Lower leg skin (tissue), 3 donors: ENCODE results near the gene UNC13A.

Source experiments
- POLR2A ChIP-seq, 2 donors: fragments of 450-650 bp; IDR thresholded peaks; one replicate each; pipeline ENCODE4 v1.6.1; 2016 to 2017; ENCODE audit warnings: antibody characterized with exemption in 2 of 2, mild to moderate bottlenecking in 1 of 2, moderate library complexity in 1 of 2
- TF ChIP-seq, protein P1 (sequence below), 3 donors: fragments of 450-650 bp; IDR thresholded peaks; one replicate each; pipeline ENCODE4 v1.5.1; 2016; ENCODE audit warnings: antibody characterized with exemption in 3 of 3, mild to moderate bottlenecking in 3 of 3, moderate library complexity in 2 of 3

- TF ChIP-seq, protein P1, sequence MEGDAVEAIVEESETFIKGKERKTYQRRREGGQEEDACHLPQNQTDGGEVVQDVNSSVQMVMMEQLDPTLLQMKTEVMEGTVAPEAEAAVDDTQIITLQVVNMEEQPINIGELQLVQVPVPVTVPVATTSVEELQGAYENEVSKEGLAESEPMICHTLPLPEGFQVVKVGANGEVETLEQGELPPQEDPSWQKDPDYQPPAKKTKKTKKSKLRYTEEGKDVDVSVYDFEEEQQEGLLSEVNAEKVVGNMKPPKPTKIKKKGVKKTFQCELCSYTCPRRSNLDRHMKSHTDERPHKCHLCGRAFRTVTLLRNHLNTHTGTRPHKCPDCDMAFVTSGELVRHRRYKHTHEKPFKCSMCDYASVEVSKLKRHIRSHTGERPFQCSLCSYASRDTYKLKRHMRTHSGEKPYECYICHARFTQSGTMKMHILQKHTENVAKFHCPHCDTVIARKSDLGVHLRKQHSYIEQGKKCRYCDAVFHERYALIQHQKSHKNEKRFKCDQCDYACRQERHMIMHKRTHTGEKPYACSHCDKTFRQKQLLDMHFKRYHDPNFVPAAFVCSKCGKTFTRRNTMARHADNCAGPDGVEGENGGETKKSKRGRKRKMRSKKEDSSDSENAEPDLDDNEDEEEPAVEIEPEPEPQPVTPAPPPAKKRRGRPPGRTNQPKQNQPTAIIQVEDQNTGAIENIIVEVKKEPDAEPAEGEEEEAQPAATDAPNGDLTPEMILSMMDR (IDR thresholded peaks at IDR 0.05): no peak
- no peak for TF ChIP-seq POLR2A (IDR thresholded peaks at IDR 0.05)
Observed at GRCh38 chr19:17623224-17623935, 64.8 kb downstream of the UNC13A start.
